Measurements from ENCODE around the gene RANBP3L.
"Not testable (repeated sequence)": the region's sequence is repeated elsewhere in the genome, so short reads cannot be mapped to it uniquely, and the experiment has no call there.

Gene RANBP3L

GRCh38 chr5:36301858-36302603 lies at the start of gene RANBP3L:
Gene RANBP3L (minus strand): TSS chr5:36301902. CDS start chr5:36301416, 486 bp downstream.
- no peak for DNase-seq

GRCh38 chr5:36346896-36347690 lies 45.4 kb upstream of the RANBP3L start:
- no peak for DNase-seq

- DNase-seq: no peak
Measured at GRCh38 chr5:36344899-36345298, 43.2 kb upstream of the RANBP3L start.

GRCh38 chr5:36341720-36342119 lies 40.0 kb upstream of the RANBP3L start:
- DNase-seq: not testable (repeated sequence)

GRCh38 chr5:36337597-36337996 lies 35.9 kb upstream of the RANBP3L start:
- no peak for DNase-seq

GRCh38 chr5:36334315-36334714 lies 32.6 kb upstream of the RANBP3L start:
- DNase-seq: no peak

- not testable (repeated sequence) for DNase-seq
Measured at GRCh38 chr5:36332720-36333119, 31.0 kb upstream of the RANBP3L start.

GRCh38 chr5:36325196-36325595 lies 23.5 kb upstream of the RANBP3L start:
- no peak for DNase-seq

- DNase-seq: no peak
Measured at GRCh38 chr5:36323926-36324781, 22.5 kb upstream of the RANBP3L start.

- no peak for DNase-seq
Measured at GRCh38 chr5:36312953-36313672, 11.4 kb upstream of the RANBP3L start.

- DNase-seq: no peak
Measured at GRCh38 chr5:36311956-36312355, 10.3 kb upstream of the RANBP3L start.

GRCh38 chr5:36310138-36310537 lies 8.4 kb upstream of the RANBP3L start:
- DNase-seq: no peak

GRCh38 chr5:36305571-36306326 lies 4.0 kb upstream of the RANBP3L start:
- peak; percentile 7 for DNase-seq

- no peak for DNase-seq
Measured at GRCh38 chr5:36304095-36304805, 2.5 kb upstream of the RANBP3L start.

- no peak for DNase-seq
Measured at GRCh38 chr5:36300927-36301540, 668 bp downstream of the RANBP3L start.

GRCh38 chr5:36300191-36300926 lies 1.3 kb downstream of the RANBP3L start:
- no peak for DNase-seq

- DNase-seq: no peak
Measured at GRCh38 chr5:36298552-36298951, 3.1 kb downstream of the RANBP3L start.

GRCh38 chr5:36297653-36298052 lies 4.0 kb downstream of the RANBP3L start:
- DNase-seq: no peak

GRCh38 chr5:36285837-36286615 lies 15.7 kb downstream of the RANBP3L start:
- no peak for DNase-seq

Data from CD4-positive, alpha-beta T cell treated with Interleukin-12 subunit alpha and Interleukin-12 subunit beta, for 1 hour (primary cell).